SH-SY5Y (cell line): Measurements from ENCODE around the gene UBAC2.

Experiments used
- GATA2 ChIP-seq: IDR thresholded peaks from 2 replicates; pipeline ENCODE4 v1.6.1; 2011; ENCODE audit warnings: mild to moderate bottlenecking, low read depth, low read length
- GATA3 ChIP-seq: IDR thresholded peaks from 2 replicates; pipeline ENCODE4 v1.6.1; 2011; ENCODE audit warnings: low read depth, mild to moderate bottlenecking, low read length, moderate library complexity

- TF ChIP-seq GATA2 (no peak), GATA3 (no peak)
These were observed 76.1 kb downstream of the UBAC2 start for GRCh38 chr13:99276706-99277105.
